Measurements from ENCODE around the gene TNFRSF1B. TPM values are rescaled to one million over a fixed set of nuclear protein-coding genes. Genes with fewer than 3 reads are reported as not detected.

Gene TNFRSF1B
- total RNA-seq, 1 donor from 2014 or later: 3.3 TPM

GRCh38 chr1:12157366-12158231 lies 9.2 kb upstream of the TNFRSF1B start:
- Mint-ChIP-seq H3K27me3 (no peaks in the 10 kb centered on the region), H3K27ac (no peak overlapping the region)
- TF ChIP-seq CTCF (conservative IDR thresholded peaks at IDR 0.05): no peak

GRCh38 chr1:12158357-12159092 lies 8.3 kb upstream of the TNFRSF1B start:
- H3K36me3 Mint-ChIP-seq: no peaks in the 10 kb centered on the region
- no peak for TF ChIP-seq CTCF (conservative IDR thresholded peaks at IDR 0.05)
- DNase-seq (ENCODE audit: extremely low spot score, unreplicated experiment): no peak
- H3K4me3 Mint-ChIP-seq: no peak overlapping the region
- no peak overlapping the region for H3K27ac Mint-ChIP-seq
- H3K4me1 Mint-ChIP-seq (ENCODE audit: unreplicated experiment): peaks cover 13% of the 10 kb centered on the region
- no peaks in the 10 kb centered on the region for H3K9me3 Mint-ChIP-seq
- H3K27me3 Mint-ChIP-seq: peaks cover 6% of the 10 kb centered on the region

More at GRCh38 chr1:12157366-12158231, 9.2 kb upstream of the TNFRSF1B start:
- H3K4me3 Mint-ChIP-seq: no peak overlapping the region
- H3K9me3 Mint-ChIP-seq: no peaks in the 10 kb centered on the region
- no peaks in the 10 kb centered on the region for H3K36me3 Mint-ChIP-seq
- no peak for DNase-seq (ENCODE audit: extremely low spot score, unreplicated experiment)
- peaks cover 13% of the 10 kb centered on the region for H3K4me1 Mint-ChIP-seq (ENCODE audit: unreplicated experiment)

- no peak for TF ChIP-seq CTCF (conservative IDR thresholded peaks at IDR 0.05)
- no peak overlapping the region for H3K27ac Mint-ChIP-seq
- H3K27me3 Mint-ChIP-seq: peaks cover 6% of the 10 kb centered on the region
- no peak for DNase-seq (ENCODE audit: extremely low spot score, unreplicated experiment)
- H3K36me3 Mint-ChIP-seq: no peaks in the 10 kb centered on the region
- H3K4me3 Mint-ChIP-seq: no peak overlapping the region
- peaks cover 13% of the 10 kb centered on the region for H3K4me1 Mint-ChIP-seq (ENCODE audit: unreplicated experiment)
- no peaks in the 10 kb centered on the region for H3K9me3 Mint-ChIP-seq
Measured at GRCh38 chr1:12159816-12160215, 7.0 kb upstream of the TNFRSF1B start.

- no peak overlapping the region for H3K27ac Mint-ChIP-seq
- H3K9me3 Mint-ChIP-seq: no peaks in the 10 kb centered on the region
- no peak for DNase-seq (ENCODE audit: extremely low spot score, unreplicated experiment)
- no peak for TF ChIP-seq CTCF (conservative IDR thresholded peaks at IDR 0.05)
- peaks cover 13% of the 10 kb centered on the region for H3K4me1 Mint-ChIP-seq (ENCODE audit: unreplicated experiment)
- H3K36me3 Mint-ChIP-seq: no peaks in the 10 kb centered on the region
- peaks cover 12% of the 10 kb centered on the region for H3K27me3 Mint-ChIP-seq
- H3K4me3 Mint-ChIP-seq: no peak overlapping the region
Measured at GRCh38 chr1:12161324-12161661, 5.5 kb upstream of the TNFRSF1B start.

GRCh38 chr1:12161662-12162458 lies 4.9 kb upstream of the TNFRSF1B start:
- DNase-seq (ENCODE audit: extremely low spot score, unreplicated experiment): no peak
- Mint-ChIP-seq H3K9me3 (no peaks in the 10 kb centered on the region), H3K27ac (no peak overlapping the region), H3K36me3 (no peaks in the 10 kb centered on the region), H3K27me3 (peaks cover 16% of the 10 kb centered on the region), H3K4me3 (no peak overlapping the region), H3K4me1 (ENCODE audit: unreplicated experiment) (peaks cover 13% of the 10 kb centered on the region)
- no peak for TF ChIP-seq CTCF (conservative IDR thresholded peaks at IDR 0.05)

All from type B pancreatic cell (in vitro differentiated cells).